ENCODE results near the gene YDJC. TPM values are rescaled to one million over a fixed set of nuclear protein-coding genes. Genes with fewer than 3 reads are reported as not detected.

Gene YDJC
- total and polyA plus RNA-seq, 9 of the 15 experiments (the other 6 are each of a cell fraction or from before 2014, with no cell fraction given): 13.5 to 871 (median 164) TPM

DNA sequence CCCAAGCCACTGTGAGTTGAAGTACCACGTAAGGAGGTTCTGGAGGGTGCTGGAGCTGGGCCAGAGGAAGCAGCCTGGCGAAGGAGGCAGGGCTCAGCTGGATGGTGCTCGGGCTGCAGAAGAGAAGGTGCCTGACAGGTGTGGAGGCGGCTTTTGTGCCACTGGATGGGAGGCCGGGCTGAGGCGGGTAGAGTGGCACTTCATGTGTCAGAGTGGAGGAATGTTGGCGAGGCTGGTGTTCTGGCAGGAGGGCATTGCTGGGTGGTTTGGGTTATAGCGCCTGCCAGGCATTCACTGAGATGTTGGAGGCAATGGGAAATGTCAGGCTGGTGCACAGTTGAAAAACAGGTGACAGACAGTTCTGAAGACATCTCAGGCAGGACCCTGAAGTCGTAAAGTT, 38.1 kb downstream of the YDJC start (continued):
- TF ChIP-seq, protein P1, sequence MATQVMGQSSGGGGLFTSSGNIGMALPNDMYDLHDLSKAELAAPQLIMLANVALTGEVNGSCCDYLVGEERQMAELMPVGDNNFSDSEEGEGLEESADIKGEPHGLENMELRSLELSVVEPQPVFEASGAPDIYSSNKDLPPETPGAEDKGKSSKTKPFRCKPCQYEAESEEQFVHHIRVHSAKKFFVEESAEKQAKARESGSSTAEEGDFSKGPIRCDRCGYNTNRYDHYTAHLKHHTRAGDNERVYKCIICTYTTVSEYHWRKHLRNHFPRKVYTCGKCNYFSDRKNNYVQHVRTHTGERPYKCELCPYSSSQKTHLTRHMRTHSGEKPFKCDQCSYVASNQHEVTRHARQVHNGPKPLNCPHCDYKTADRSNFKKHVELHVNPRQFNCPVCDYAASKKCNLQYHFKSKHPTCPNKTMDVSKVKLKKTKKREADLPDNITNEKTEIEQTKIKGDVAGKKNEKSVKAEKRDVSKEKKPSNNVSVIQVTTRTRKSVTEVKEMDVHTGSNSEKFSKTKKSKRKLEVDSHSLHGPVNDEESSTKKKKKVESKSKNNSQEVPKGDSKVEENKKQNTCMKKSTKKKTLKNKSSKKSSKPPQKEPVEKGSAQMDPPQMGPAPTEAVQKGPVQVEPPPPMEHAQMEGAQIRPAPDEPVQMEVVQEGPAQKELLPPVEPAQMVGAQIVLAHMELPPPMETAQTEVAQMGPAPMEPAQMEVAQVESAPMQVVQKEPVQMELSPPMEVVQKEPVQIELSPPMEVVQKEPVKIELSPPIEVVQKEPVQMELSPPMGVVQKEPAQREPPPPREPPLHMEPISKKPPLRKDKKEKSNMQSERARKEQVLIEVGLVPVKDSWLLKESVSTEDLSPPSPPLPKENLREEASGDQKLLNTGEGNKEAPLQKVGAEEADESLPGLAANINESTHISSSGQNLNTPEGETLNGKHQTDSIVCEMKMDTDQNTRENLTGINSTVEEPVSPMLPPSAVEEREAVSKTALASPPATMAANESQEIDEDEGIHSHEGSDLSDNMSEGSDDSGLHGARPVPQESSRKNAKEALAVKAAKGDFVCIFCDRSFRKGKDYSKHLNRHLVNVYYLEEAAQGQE (IDR thresholded peaks at IDR 0.05; ENCODE audit: borderline replicate concordance): no peak
- TF ChIP-seq, protein P1 (CRISPR knock-in tag; IDR thresholded peaks at IDR 0.05; ENCODE audit: low read depth): no peak
- TF ChIP-seq, protein P2, sequence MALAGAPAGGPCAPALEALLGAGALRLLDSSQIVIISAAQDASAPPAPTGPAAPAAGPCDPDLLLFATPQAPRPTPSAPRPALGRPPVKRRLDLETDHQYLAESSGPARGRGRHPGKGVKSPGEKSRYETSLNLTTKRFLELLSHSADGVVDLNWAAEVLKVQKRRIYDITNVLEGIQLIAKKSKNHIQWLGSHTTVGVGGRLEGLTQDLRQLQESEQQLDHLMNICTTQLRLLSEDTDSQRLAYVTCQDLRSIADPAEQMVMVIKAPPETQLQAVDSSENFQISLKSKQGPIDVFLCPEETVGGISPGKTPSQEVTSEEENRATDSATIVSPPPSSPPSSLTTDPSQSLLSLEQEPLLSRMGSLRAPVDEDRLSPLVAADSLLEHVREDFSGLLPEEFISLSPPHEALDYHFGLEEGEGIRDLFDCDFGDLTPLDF (CRISPR knock-in tag; IDR thresholded peaks at IDR 0.05): no peak
- TF ChIP-seq ATF1 (CRISPR knock-in tag; IDR thresholded peaks at IDR 0.05) (no peak), ATF1 (tag; IDR thresholded peaks at IDR 0.05) (no peak), ETV1 (tag; conservative IDR thresholded peaks at IDR 0.05; ENCODE audit: low read depth) (no peak), PHF8 (IDR thresholded peaks at IDR 0.05; ENCODE audit: borderline replicate concordance, low read length) (no peak), RBM22 (IDR thresholded peaks at IDR 0.05; ENCODE audit: low read depth, low read length, poor library complexity, severe bottlenecking) (peak; percentile 90), HNRNPUL1 (IDR thresholded peaks at IDR 0.05; ENCODE audit: low read length) (0 out of 2 replicates have a peak, but pooled peaks have one; percentile 21), GTF2F1 (IDR thresholded peaks at IDR 0.05; ENCODE audit: low read depth, low read length) (no peak), CHD2 (IDR thresholded peaks at IDR 0.05; ENCODE audit: low read depth, low read length) (no peak), ZNF212 (CRISPR knock-in tag; IDR thresholded peaks at IDR 0.05) (no peak)
- TF ChIP-seq, protein P3, sequence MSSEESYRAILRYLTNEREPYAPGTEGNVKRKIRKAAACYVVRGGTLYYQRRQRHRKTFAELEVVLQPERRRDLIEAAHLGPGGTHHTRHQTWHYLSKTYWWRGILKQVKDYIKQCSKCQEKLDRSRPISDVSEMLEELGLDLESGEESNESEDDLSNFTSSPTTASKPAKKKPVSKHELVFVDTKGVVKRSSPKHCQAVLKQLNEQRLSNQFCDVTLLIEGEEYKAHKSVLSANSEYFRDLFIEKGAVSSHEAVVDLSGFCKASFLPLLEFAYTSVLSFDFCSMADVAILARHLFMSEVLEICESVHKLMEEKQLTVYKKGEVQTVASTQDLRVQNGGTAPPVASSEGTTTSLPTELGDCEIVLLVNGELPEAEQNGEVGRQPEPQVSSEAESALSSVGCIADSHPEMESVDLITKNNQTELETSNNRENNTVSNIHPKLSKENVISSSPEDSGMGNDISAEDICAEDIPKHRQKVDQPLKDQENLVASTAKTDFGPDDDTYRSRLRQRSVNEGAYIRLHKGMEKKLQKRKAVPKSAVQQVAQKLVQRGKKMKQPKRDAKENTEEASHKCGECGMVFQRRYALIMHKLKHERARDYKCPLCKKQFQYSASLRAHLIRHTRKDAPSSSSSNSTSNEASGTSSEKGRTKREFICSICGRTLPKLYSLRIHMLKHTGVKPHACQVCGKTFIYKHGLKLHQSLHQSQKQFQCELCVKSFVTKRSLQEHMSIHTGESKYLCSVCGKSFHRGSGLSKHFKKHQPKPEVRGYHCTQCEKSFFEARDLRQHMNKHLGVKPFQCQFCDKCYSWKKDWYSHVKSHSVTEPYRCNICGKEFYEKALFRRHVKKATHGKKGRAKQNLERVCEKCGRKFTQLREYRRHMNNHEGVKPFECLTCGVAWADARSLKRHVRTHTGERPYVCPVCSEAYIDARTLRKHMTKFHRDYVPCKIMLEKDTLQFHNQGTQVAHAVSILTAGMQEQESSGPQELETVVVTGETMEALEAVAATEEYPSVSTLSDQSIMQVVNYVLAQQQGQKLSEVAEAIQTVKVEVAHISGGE (CRISPR knock-in tag; IDR thresholded peaks at IDR 0.05): no peak
- TF ChIP-seq, protein P4, sequence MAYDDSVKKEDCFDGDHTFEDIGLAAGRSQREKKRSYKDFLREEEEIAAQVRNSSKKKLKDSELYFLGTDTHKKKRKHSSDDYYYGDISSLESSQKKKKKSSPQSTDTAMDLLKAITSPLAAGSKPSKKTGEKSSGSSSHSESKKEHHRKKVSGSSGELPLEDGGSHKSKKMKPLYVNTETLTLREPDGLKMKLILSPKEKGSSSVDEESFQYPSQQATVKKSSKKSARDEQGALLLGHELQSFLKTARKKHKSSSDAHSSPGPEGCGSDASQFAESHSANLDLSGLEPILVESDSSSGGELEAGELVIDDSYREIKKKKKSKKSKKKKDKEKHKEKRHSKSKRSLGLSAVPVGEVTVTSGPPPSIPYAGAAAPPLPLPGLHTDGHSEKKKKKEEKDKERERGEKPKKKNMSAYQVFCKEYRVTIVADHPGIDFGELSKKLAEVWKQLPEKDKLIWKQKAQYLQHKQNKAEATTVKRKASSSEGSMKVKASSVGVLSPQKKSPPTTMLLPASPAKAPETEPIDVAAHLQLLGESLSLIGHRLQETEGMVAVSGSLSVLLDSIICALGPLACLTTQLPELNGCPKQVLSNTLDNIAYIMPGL (CRISPR knock-in tag; IDR thresholded peaks at IDR 0.05): no peak

All from K562 (cell line).